Renal pelvis (tissue), 4 donors: ENCODE data around the gene GFPT2. TPM values are rescaled to one million over a fixed set of nuclear protein-coding genes. Genes with fewer than 3 reads are reported as not detected.

Experiments
- DNase-seq: peaks from one replicate; pipeline ENCODE4 v3.0.0-alpha.2; 2013
- polyA plus RNA-seq, 3 donors: library from polyadenylated mRNA; unstranded; fragments of 120-200 nt; gene quantifications; one replicate each; pipeline ENCODE4 v1.2.1, GENCODE V29; 2013; ENCODE audit not compliant: insufficient read length in 3 of 3

Gene GFPT2
- polyA plus RNA-seq, 3 donors = 3.8 to 4.6 (median 4.4) TPM

DNA sequence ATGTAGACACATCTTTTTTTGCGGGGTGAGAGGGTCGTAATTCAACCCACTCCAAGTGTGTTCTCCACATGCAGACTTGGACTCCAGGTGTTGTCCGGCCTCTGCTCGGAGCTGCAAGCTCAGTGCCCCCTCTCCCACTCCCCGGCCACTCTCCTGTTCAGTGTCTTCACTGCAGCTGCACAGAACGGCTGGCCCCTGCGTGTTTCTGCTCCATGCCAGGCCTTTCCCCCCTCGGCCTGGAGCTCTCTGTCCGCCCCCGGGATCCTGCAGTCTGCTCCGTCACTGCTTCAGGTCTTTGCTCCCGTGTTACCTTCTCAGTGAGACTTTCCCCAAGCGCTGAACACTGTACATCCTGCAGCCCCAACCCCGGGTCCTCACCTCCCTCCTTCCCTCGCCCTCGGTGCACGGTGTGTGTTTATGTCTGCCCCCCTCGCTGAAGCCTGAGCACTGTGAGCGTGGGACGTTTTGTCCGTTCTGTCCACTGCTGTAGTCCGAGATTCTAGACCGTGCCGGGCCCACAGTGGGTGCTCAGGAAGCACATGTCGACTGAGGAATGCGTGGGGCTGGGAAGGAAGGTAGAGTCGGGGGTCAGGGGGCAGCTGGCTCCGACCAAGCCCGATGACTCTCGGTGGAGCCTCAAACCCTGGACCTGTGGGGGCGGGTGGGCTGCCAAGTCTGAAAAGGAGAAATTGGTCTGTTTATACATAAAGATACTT lies 26.4 kb upstream of the GFPT2 start:
- DNase-seq = no peak

DNA sequence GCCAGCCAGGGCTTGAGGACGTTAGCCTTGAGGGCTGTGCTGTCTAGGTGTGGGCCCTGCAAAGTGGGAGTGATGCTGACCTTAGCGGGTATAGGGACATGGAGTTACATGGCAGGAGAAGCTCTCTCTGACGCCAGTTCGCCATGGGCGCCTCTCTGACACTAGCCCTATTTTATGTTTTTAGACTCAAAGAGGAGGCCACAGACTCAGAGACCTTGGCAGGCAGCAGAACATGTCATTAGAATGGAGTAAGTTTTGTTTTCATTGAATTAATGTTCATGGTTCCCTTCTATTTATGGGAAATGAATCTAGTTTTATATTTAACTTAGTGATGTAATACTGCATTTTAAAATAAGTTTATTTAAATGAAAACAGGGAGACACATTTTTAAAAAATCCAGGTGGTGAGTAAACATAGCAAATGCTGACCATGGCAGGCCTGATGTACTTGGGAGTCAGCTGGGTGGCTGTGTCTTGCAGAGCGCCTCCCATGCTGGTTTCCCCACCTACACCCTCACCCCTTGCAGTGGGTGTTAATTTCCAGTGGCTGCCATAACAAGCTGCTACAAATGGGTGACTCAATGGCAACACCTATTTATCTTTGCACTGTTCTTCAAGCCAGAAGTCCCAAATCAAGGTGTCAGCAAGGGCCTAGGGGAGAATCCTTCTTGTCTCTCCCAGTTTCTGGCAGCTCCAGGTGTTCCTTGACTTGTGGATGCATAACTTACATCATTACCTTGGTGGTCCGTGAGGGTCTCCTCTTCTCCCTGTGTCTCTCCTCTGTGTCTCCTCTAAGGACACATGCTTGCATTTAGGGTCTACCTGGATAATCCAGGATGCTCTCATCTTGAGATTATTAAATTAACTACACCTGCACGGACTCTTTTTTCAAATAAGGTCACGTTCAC lies 25.6 kb upstream of the GFPT2 start:
- no peak for DNase-seq

DNA sequence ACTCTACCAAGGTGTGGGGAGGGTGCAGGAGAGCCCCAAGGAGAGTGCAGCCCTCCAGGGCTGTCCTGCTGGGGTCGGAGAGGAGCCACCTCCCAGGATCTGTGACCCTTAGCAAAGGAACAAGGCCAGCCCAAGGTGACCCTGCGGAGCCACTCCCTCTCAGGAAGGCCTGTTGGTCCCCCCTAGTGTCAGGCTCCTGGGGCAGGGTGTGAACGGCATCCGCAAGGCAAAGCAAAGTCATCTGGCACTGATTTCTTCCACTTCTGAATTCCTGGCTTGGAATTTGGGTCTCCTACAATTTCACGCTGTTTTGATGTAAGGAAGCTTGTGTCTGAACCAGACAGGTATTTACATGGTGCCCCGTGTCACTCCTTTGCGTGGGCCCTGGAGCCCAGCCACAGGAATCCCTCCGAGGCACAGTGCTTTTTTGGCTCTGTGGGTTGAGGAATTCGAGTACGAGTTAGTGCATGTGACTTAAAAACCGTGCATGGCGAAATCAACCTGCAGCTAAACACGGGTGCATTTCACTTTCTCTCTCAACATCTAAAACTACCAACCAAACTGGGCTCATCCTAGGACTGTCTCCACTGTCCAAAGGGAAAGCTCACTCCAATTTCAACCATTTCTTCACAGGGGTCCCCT lies 24.5 kb upstream of the GFPT2 start:
- no peak for DNase-seq

DNA sequence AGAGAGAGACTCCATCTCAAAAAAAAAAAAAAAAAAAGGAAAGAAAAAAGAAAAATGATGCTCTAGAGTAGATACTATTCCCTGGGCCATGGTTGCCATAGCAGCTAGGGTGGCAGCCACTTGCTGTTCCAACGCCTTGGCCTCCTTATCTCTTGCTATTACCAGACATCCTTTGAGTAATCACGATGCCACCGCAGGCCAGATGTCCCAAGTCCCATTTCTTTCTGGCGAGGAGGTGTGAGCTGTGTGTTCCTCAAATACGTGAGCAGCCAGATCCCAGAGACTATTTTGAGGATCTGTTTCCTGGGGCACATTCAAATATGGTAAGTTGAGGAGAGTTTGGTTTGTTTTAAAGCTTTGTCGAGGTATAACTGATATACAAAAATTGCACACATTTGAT lies 23.4 kb upstream of the GFPT2 start:
- DNase-seq = no peak

DNA sequence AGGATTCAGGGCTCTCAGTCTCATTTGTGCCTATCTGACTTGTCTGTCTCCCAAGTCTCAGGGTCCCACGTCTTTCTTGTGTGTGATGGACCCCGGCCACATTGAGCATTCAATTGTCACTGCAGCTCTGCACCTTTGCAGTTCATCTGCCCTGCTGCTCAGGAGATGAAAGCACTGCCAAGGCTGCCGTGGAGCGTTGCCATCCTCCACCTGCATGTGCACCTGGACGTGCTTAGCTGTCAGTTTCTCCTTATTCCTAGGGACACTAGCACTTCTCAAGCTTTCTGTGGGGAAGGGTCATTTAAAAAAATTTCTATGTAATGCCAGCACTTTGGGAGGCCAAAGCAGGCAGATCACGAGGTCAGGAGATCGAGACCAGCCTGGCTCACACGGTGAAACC lies 22.8 kb upstream of the GFPT2 start:
- no peak for DNase-seq

DNA sequence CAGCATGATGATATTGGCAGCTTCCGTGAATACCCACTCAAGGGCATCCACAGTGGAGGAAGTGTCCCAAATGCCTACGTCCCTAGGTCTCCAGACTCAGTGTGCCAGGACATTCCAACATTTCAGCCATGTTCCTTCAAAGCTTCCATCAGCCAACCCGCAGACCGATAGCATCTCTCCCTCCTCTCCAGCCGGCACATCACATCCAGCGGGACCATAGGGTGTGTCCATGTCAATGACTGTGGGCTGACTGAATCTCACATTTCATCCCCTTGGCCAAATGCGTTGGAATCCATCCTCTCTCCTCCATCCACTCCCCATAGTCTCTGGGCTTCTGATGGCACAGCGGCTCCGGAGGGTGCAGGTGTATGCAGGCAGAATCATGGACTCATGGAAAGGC lies 22.2 kb upstream of the GFPT2 start:
- DNase-seq = no peak

DNA sequence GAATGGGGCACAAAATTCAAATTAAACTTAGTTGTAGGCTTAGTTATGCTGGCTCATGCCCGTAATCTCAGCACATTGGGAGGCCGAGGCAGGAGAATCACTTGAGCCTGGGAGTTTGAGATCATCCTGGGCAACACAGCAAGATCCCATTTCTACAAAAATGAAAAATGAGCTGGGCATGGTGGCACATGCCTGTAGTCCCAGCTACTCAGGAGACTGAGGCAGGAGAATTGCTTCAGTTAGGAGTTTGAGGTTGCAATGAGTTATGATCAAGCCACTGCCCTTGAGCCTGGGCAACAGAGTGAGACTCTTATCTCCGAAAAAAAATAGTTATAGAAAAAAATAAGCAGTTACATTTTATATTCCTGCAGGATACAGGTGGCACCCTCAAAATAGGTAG lies 20.7 kb upstream of the GFPT2 start:
- no peak for DNase-seq

DNA sequence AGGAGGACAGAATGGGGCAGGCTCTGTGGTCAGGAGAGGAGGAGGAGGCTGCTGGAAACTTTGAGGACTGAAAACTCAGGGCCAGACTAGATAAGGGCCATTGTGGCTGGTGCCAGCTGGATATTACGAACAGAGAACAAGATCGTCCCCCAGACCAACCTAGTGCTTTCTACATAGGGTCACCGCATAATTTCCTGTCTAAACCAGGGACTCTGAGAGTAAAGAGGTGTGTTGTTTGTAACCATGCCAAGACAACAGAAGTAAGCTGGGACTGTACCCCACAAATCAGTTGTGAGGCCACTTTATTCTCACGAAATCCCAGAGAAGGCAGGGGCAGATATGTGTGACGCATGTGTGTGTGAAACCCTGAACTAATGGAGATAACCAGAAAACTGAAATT lies 20.3 kb upstream of the GFPT2 start:
- no peak for DNase-seq

DNA sequence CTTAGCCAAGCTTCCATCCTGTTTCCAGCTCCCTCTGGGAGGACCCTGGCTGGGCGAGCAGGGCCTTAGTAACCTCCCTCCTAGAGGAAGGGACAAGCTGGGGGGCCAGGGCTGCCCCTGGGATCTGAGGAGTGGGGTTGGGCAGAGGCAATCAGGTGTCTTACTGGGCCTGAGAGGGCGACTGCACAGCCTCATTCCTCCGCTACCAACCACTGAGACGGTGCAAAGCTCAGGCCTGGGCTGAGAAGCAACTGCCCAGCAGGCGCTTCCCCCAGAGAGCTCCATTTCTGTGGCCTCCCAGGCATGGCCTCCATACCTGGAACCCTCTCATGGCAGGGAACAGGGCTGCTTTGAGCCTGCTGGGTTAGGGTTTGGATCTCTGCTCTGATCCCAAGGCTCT lies 18.8 kb upstream of the GFPT2 start:
- DNase-seq = no peak

DNA sequence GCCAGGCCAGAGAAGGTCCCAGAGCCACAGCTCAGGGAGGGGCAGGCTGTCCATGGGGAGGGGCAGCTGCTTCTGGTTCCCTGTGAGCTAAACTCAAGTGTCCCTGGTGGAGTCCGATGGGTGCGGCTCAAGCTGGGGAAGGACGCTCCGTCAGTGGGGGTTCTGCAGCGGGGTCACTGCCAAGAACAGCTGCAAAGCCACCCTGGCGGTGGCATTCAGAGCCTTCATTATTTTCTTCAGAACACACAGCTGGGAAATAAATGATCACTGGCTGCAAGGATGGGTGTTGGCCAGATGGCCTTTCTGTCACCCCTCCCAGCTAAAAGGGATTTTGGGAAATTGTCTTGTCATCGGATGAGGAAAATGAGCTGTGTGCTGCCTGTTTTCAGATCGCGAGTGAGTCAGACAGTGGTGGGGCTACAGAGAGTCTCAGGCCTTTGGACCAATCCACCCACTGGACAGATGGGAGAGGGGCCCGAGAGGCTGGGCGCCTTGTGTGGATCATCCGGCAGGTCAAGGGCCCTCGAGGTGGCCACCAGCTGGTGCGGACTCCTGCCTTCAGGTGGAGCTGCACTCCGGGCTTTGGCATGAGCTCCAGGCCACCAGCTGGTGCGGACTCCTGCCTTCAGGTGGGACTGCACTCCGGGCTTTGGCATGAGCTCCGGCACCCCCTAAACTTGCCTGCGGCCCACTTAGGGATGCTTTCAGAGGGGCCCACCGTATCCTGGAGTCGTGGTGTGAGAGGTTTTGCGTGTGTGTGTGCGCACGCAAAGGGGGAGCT lies 17.9 kb upstream of the GFPT2 start:
- DNase-seq = no peak

DNA sequence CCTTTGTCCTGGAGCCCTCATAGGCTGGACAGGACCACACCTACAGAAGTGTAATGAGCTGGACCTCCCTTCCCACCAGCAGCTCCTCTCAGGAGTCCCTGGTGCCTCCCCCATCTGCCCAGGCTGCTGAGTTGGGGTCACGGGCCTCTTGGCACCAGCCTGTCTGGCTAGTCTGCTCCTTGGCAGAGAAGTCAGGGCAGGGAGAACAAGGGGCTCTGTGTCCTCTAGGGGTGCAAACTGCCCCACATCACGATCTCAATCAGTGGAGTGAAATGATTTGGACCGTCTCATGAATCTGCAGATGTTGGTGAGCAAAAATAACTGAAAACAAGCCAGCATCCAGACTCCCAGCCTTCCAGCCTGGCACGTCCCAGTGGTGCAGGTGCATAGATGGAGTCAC lies 14.9 kb upstream of the GFPT2 start:
- no peak for DNase-seq

DNA sequence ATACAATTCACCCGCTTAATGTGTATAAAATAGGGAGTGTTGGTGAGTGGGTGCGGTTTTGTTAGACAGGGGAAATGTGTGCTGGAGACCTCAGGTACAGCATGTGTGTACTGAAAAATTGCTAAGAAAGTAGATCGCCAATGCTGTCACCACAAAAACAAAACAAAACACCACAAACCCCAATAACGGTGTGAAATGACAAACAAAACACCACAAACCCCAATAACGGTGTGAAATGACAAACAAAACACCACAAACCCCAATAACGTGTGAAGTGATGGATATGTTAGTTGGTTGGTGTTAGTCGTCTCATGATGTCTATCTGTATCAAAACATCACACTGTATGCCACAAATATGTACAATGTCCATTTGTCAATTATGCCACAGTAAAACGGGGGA lies 14.2 kb upstream of the GFPT2 start:
- no peak for DNase-seq

DNA sequence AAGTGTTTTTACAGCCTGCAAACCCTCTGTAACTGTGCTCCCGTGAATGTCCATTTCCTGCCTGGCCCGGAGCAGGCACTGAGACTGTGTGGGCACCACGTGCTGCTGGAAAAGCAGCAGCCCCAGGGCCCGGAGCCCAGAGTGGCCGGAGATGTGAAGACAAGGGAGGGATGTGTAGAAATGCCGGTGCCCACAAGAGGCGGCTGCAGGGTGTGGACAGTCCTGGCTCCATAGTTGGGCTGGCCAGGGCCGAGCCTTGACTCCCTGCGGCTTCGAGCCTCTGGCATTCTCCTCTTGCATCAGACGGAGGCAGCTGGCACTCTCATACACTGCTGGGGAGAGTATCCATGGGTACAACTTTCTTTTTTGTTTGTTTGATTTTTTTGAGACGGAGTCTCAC lies 13.2 kb upstream of the GFPT2 start:
- no peak for DNase-seq

DNA sequence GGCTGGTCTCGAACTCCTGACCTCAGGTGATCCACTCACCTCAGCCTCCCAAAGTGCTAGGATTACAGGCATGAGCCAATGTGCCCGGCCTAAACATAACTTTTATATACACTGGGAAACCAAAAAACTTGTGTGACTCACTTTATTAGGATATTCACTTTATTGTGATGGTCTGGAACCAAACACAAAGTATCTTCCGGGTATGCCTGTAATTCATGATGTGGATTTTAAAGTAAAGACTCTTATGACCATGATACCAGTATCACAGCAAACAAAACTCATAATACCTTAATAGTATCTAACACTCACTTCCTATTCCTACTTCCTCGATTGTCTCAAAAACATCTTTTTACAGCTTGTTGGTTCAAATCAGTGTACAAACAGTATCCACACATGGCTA lies 12.7 kb upstream of the GFPT2 start:
- no peak for DNase-seq

DNA sequence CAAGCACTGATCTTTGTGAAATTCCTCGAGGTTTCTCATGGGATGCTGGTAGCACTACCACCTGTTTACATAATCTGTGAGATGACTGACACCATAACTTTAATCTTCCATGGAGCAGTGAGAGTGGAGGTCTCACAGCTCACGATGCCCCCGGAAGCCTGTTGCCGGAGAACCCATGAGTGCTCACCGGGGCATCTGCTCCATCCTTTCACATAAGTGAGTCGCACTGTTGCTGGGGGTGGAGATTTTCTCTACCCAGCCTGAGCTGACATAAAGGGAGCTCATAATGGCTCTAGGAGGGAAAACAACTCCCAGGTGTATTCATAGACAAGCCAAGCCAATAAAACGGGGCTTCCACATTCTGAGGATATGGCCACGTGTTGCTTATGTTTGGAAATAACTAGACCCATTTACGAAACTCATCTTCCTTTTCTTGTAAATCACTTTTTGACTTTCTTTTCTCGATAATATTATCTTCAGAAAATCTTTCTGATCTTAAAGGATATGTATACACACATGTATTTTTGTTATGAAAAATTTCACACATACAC lies 11.2 kb upstream of the GFPT2 start:
- no peak for DNase-seq

DNA sequence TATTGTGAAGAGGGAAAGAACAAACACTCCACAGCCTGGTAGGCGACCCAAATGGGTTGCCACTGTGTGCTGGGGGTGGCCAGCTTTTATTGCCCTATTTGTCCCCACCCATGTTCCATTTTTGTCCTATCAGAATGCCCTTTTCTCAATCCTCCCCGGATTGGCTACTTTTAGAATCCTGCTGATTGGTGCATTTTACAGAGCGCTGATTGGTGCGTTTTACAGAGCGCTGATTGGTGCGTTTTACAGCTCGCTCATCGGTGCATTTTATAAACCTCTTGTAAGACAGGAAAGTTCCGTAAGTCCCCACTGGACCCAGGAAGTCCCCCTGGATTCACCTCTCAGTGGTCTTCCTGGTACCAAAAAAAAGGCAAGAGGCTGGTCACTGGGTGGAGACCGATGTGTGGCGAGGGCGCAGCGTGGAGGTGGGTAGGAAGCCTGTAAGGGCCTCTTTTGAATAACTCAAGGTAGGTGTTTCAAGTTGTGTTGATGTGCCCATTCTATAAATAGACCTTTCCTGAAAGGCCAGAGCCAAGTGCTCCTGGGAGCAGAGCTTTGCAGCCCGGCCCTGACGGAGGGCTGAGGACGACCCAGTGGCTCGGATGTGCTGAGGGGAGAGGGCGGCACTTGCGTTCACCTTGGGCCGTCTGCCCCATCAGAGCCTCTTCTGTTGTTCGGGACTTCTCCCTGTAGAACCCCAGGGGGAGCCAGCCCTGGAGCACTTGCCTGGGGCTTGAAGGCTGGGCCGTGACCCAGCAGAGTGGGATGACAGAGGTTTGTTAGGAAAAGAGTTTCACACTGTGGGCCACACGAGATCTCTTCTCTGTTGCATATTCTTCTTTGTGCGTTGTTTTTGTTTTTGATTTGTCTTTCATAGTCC lies 7.2 kb upstream of the GFPT2 start:
- no peak for DNase-seq

DNA sequence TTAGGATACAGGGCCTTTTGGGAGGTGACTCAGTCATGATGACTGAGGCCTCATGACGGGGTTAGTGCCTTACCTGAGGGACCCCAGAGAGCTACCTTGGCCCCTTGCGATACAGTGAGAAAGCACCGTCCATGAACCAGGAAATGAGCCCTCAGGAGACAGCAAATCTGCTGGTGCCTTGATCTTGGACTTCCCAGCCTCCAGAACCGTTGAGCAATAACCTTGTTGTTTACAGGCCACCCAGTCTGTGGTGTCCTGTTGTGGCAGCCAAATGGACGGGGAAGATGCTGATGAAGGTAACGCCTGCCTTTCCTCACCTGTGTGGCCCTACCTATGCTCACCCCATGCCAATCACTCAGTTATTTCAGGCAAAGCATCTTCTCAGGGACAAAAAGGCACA lies 5.6 kb upstream of the GFPT2 start:
- no peak for DNase-seq

DNA sequence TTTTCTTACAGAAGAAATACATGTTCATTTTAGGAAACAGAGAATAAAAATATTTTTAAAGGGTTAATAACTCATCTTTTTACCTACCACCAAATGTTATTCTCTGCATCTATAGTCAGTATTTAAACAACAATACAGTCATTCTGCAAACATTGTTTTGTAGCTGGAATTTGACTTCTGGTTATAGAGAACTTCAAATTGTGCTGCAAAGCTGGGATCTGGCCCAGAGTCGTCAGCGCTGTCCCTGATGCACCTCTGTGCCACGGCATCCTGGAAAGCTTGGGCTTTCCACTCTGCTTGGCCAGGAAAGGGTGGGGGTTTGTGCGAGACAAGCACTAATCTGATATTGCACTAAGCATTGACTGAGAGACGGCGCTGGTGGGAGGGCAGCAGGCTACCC lies 5.0 kb upstream of the GFPT2 start:
- no peak for DNase-seq

DNA sequence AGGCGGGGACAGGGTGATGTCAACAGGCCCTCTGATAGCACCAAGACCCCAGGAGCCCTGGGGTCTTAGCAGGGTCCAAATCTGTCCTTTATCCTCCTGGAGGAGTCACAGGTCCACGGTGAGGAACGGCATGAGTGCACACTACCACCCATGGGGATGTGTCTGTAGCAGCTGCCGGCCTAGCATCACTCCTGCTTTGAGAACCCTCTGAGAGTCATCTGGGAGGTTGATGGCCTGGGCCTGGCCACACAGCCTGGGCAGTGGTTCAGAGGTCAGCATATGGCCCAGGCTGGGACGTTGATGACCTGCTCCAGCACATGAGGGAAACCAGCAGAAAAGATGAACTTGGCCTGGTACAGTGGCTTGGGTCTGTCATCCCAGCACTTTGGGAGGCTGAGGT lies 1.8 kb upstream of the GFPT2 start:
- DNase-seq = no peak

DNA sequence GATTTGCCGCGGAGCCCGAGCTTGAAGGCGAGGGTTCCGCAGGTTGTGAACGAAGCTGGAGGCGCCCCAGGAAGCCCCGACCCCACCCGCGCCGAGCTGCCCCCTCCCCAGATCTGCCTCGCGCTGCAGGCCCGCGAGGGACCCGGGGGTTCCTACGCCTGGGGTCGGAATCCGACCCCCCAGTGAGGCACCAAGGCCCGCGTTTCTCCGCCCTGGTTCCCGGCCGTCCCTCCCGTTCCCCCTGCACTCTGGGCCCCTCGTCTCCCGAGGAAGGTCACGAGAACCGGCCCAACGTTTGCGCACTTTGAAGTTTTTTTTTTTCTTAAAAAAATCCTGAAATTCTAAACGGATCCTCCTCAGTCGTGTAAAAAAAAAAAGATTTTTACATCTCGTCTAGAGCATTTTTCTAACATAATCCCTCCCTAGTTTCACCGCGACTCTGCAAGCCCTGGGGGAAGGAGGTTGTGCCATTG lies 880 bp upstream of the GFPT2 start:
- no peak for DNase-seq
